HepG2 (cell line): ENCODE data around the gene BLOC1S4. TPM values are rescaled to one million over a fixed set of nuclear protein-coding genes. Genes with fewer than 3 reads are reported as not detected.

Experiments
- AFF4 ChIP-seq: sonication (generic); formaldehyde crosslinking; IDR thresholded peaks from 2 replicates; pipeline ENCODE4 v1.4.0; 2020; ENCODE audit warnings: missing genetic modification reagents
- DMTF1 ChIP-seq: sonication (generic); formaldehyde crosslinking; IDR thresholded peaks from 2 replicates; pipeline ENCODE4 v1.4.0; 2020; ENCODE audit warnings: mild to moderate bottlenecking, missing genetic modification reagents
- DZIP1 ChIP-seq: sonication (generic); formaldehyde crosslinking; IDR thresholded peaks from 2 replicates; pipeline ENCODE4 v1.5.0; 2020; ENCODE audit warnings: mild to moderate bottlenecking, missing genetic modification reagents
- FOXP4 ChIP-seq: sonication (generic); formaldehyde crosslinking; IDR thresholded peaks from 2 replicates; pipeline ENCODE4 v1.4.0; 2020; ENCODE audit warnings: missing genetic modification reagents
- HDAC2 ChIP-seq: sonication (generic); formaldehyde crosslinking; IDR thresholded peaks from 2 replicates; pipeline ENCODE4 v1.4.0; 2020; ENCODE audit warnings: missing genetic modification reagents
- HNF4G ChIP-seq, 2 experiments: sonication (generic) in 1 of 2; formaldehyde crosslinking in 1 of 2; IDR thresholded peaks; 2 replicates each; pipeline versions ENCODE4 v1.4.0 to v1.6.1; 2011 to 2020; ENCODE audit warnings: borderline replicate concordance in 2 of 2, low read depth in 2 of 2, mild to moderate bottlenecking in 2 of 2, low read length in 1 of 2, missing genetic modification reagents in 1 of 2, moderate library complexity in 1 of 2
- SRY ChIP-seq: sonication (generic); formaldehyde crosslinking; IDR thresholded peaks from 2 replicates; pipeline ENCODE4 v1.8.0; 2022; ENCODE audit warnings: mild to moderate bottlenecking, missing genetic modification reagents
- ZNF333 ChIP-seq: sonication (generic); formaldehyde crosslinking; IDR thresholded peaks from 2 replicates; pipeline ENCODE4 v1.4.0; 2020; ENCODE audit warnings: mild to moderate bottlenecking, missing genetic modification reagents, borderline replicate concordance
- ZNF552 ChIP-seq: sonication (generic); formaldehyde crosslinking; IDR thresholded peaks from 2 replicates; pipeline ENCODE4 v1.9.0; 2022; ENCODE audit warnings: missing genetic modification reagents, mild to moderate bottlenecking, borderline replicate concordance
- ZNF557 ChIP-seq: sonication (generic); formaldehyde crosslinking; IDR thresholded peaks from 2 replicates; pipeline ENCODE4 v1.4.0; 2020; ENCODE audit warnings: missing genetic modification reagents
- ZNF616 ChIP-seq: sonication (generic); formaldehyde crosslinking; IDR thresholded peaks from 2 replicates; pipeline ENCODE4 v1.5.0; 2020; ENCODE audit warnings: low read depth, mild to moderate bottlenecking, missing genetic modification reagents
- ZNF670 ChIP-seq: sonication (generic); formaldehyde crosslinking; IDR thresholded peaks from 2 replicates; pipeline ENCODE4 v1.8.0; 2022; ENCODE audit warnings: mild to moderate bottlenecking, missing genetic modification reagents, borderline replicate concordance
- ZNF773 ChIP-seq: sonication (generic); formaldehyde crosslinking; IDR thresholded peaks from 2 replicates; pipeline ENCODE4 v1.4.0; 2020; ENCODE audit warnings: missing genetic modification reagents, borderline replicate concordance
- ZSCAN31 ChIP-seq: sonication (generic); formaldehyde crosslinking; IDR thresholded peaks from 2 replicates; pipeline ENCODE4 v1.5.0; 2020; ENCODE audit warnings: low read depth, mild to moderate bottlenecking, missing genetic modification reagents
- polyA plus RNA-seq, 8 experiments: library from polyadenylated mRNA; depleted of rRNA in 3 of 8; stranded (reverse) in 7 of 8; unstranded in 1 of 8; fragments of >200 nt; fragmentation: Illumina TruSeq in 4 of 8; extraction: Trizol in 4 of 8; gene quantifications; 2 replicates each; pipeline versions ENCODE4 v1.2.1 to v1.2.3, GENCODE V29; 2011 to 2016; ENCODE audit warnings: low read depth in 4 of 8, missing spikeins in 1 of 8, mixed read lengths in 1 of 8; ENCODE audit not compliant: insufficient read depth in 1 of 8
- total RNA-seq, 5 experiments: library from RNA; depleted of rRNA; stranded (reverse); fragments of >200 nt; fragmentation: Illumina TruSeq; extraction: Trizol; gene quantifications; 2 replicates each; pipeline ENCODE4 v1.2.3, GENCODE V29; 2016; ENCODE audit warnings: low read depth in 1 of 5

Gene BLOC1S4
- total and polyA plus RNA-seq, 2 of the 13 experiments (the other 11 are each of a cell fraction or from before 2014, with no cell fraction given): 15.5 to 20.9 TPM

GRCh38 chr4:6689506-6689960 lies 26.4 kb upstream of the BLOC1S4 start (continued):
- TF ChIP-seq AFF4 (CRISPR knock-in tag) (peak; percentile 41; the same call in 1 of the 2 replicates), ZNF773 (CRISPR knock-in tag) (no peak), ZNF616 (CRISPR knock-in tag) (peak; percentile 58; the same call in 1 of the 2 replicates), DZIP1 (CRISPR knock-in tag) (no peak), ZNF557 (no peak), HDAC2 (CRISPR knock-in tag) (no peak), ZNF670 (CRISPR knock-in tag) (0 out of 2 replicates have a peak, but pooled peaks have one; percentile 9), ZNF333 (CRISPR knock-in tag) (no peak), HNF4G (IDR thresholded peaks at IDR 0.05; ENCODE audit: borderline replicate concordance, low read depth, low read length) (no peak), HNF4G (CRISPR knock-in tag; IDR thresholded peaks at IDR 0.05; ENCODE audit: borderline replicate concordance, low read depth) (0 out of 2 replicates have a peak, but pooled peaks have one; percentile 28), FOXP4 (CRISPR knock-in tag) (no peak), ZNF552 (CRISPR knock-in tag) (no peak), SRY (peak; percentile 18; the same call in 1 of the 2 replicates), ZSCAN31 (CRISPR knock-in tag) (no peak), DMTF1 (no peak)
